Mesodermal cell (in vitro differentiated cells): Measurements from ENCODE around the gene RSPH10B2.
"Not testable (repeated sequence)": the region's sequence is repeated elsewhere in the genome, so short reads cannot be mapped to it uniquely, and the experiment has no call there.

Experiments
- H3K27ac ChIP-seq: 2 replicates; pipeline ENCODE4 v1.7.0; 2013; ENCODE audit warnings: mild to moderate bottlenecking, low read depth, low read length, moderate library complexity; ENCODE audit not compliant: severe bottlenecking
- H3K36me3 ChIP-seq: 2 replicates; pipeline ENCODE4 v1.7.1; 2013; ENCODE audit warnings: mild to moderate bottlenecking, low read length, moderate library complexity; ENCODE audit not compliant: control insufficient read depth, insufficient read depth
- H3K4me1 ChIP-seq: one replicate; pipeline ENCODE4 v1.7.1; 2013; ENCODE audit warnings: mild to moderate bottlenecking, low read length; ENCODE audit not compliant: insufficient read depth, control insufficient read depth, poor library complexity, severe bottlenecking
- H3K4me3 ChIP-seq: 2 replicates; pipeline ENCODE4 v1.7.0; 2013; ENCODE audit warnings: low read length, control low read depth, mild to moderate bottlenecking; ENCODE audit not compliant: insufficient read depth, poor library complexity, severe bottlenecking; ENCODE audit errors: extremely low read depth
- H3K9me3 ChIP-seq: 2 replicates; pipeline ENCODE4 v1.7.1; 2013; ENCODE audit warnings: mild to moderate bottlenecking, low read length, moderate library complexity; ENCODE audit not compliant: control insufficient read depth
- WGBS, 2 experiments: methylation state at CpG; one replicate each; pipeline ENCODE4 v1.1.5; 2013; ENCODE audit warnings: missing lambda C conversion rate in 2 of 2; ENCODE audit not compliant: insufficient coverage in 2 of 2; 5-methylcytosine and 5-hydroxymethylcytosine counted together

Gene RSPH10B2

GRCh38 chr7:6792113-6792872, 38.4 kb downstream of the RSPH10B2 start:
- not testable (repeated sequence) for H3K4me3 ChIP-seq, H3K9me3 ChIP-seq, H3K27ac ChIP-seq, H3K36me3 ChIP-seq, H3K4me1 ChIP-seq
- WGBS, 2 experiments, result no CpG with 5 or more reads among the region's 15 CpGs

- WGBS, 2 experiments, result no CpG with 5 or more reads among the region's 11 CpGs
Measured at GRCh38 chr7:6794276-6794675, 40.4 kb downstream of the RSPH10B2 start.

GRCh38 chr7:6797218-6797617, 43.3 kb downstream of the RSPH10B2 start:
- H3K4me1 ChIP-seq, H3K36me3 ChIP-seq, H3K9me3 ChIP-seq, H3K27ac ChIP-seq, H3K4me3 ChIP-seq: not testable (repeated sequence)
- 70 to 100% methylated on average over 1 to 2 of the region's 5 CpGs for WGBS, 2 experiments

More at GRCh38 chr7:6794276-6794675, 40.4 kb downstream of the RSPH10B2 start:
- not testable (repeated sequence) for H3K4me3 ChIP-seq, H3K9me3 ChIP-seq, H3K27ac ChIP-seq, H3K4me1 ChIP-seq, H3K36me3 ChIP-seq

GRCh38 chr7:6798047-6798446, 44.1 kb downstream of the RSPH10B2 start:
- H3K36me3 ChIP-seq, H3K27ac ChIP-seq, H3K4me3 ChIP-seq, H3K9me3 ChIP-seq, H3K4me1 ChIP-seq: not testable (repeated sequence)
- WGBS, 2 experiments, result no CpG with 5 or more reads among the region's 8 CpGs

GRCh38 chr7:6799887-6800286, 46.0 kb downstream of the RSPH10B2 start:
- H3K36me3 ChIP-seq, H3K27ac ChIP-seq: not testable (repeated sequence)
- WGBS, 2 experiments, result no CpG with 5 or more reads among the region's 12 CpGs

GRCh38 chr7:6800331-6800730, 46.4 kb downstream of the RSPH10B2 start:
- not testable (repeated sequence) for H3K36me3 ChIP-seq, H3K4me1 ChIP-seq, H3K27ac ChIP-seq, H3K4me3 ChIP-seq, H3K9me3 ChIP-seq
- no CpG with 5 or more reads among the region's 2 CpGs for WGBS, 2 experiments

More at GRCh38 chr7:6799887-6800286, 46.0 kb downstream of the RSPH10B2 start:
- not testable (repeated sequence) for H3K4me3 ChIP-seq, H3K9me3 ChIP-seq, H3K4me1 ChIP-seq

GRCh38 chr7:6807393-6807918, 53.6 kb downstream of the RSPH10B2 start:
- not testable (repeated sequence) for H3K4me1 ChIP-seq, H3K4me3 ChIP-seq, H3K36me3 ChIP-seq, H3K9me3 ChIP-seq, H3K27ac ChIP-seq
- no CpG with 5 or more reads among the region's 4 CpGs for WGBS, 2 experiments

GRCh38 chr7:6807959-6808358, 54.1 kb downstream of the RSPH10B2 start:
- H3K4me3 ChIP-seq, H3K36me3 ChIP-seq, H3K27ac ChIP-seq, H3K4me1 ChIP-seq, H3K9me3 ChIP-seq: not testable (repeated sequence)
- WGBS, 2 experiments, result no CpG with 5 or more reads among the region's 6 CpGs

GRCh38 chr7:6813011-6813410, 59.1 kb downstream of the RSPH10B2 start:
- peaks cover 26% of the 10 kb centered on the region for H3K36me3 ChIP-seq
- H3K27ac ChIP-seq, H3K4me1 ChIP-seq, H3K4me3 ChIP-seq, H3K9me3 ChIP-seq: not testable (repeated sequence)
- 80 to 100% methylated on average over 1 to 2 of the region's 2 CpGs for WGBS, 2 experiments

GRCh38 chr7:6815470-6815869, 61.6 kb downstream of the RSPH10B2 start:
- not testable (repeated sequence) for H3K4me1 ChIP-seq, H3K27ac ChIP-seq, H3K9me3 ChIP-seq, H3K4me3 ChIP-seq
- WGBS, 2 experiments, result 93 to 100% methylated on average over 2 of the region's 7 CpGs
- peaks cover 30% of the 10 kb centered on the region for H3K36me3 ChIP-seq

- H3K4me3 ChIP-seq, H3K9me3 ChIP-seq, H3K4me1 ChIP-seq, H3K27ac ChIP-seq: not testable (repeated sequence)
- peaks cover 30% of the 10 kb centered on the region for H3K36me3 ChIP-seq
- 100% methylated on average over 1 of the region's 6 CpGs for WGBS, 2 experiments
Measured at GRCh38 chr7:6821622-6822021, 67.7 kb downstream of the RSPH10B2 start.
